SK-N-MC (cell line): ENCODE results near the gene KCNQ1.

Experiments used
- EZH2 ChIP-seq: fragments of 200-600 bp; sonication (generic); IDR thresholded peaks from one replicate; pipeline ENCODE4 v1.6.1; 2017; ENCODE audit warnings: antibody characterized with exemption
- FOXP2 ChIP-seq: optimal IDR thresholded peaks from 2 replicates; pipeline ENCODE3; 2011; ENCODE audit warnings: mild to moderate bottlenecking, moderate library complexity; ENCODE audit not compliant: insufficient read depth; ENCODE audit errors: extremely low read length, control extremely low read depth
- POLR2AphosphoS5 ChIP-seq: IDR thresholded peaks from 2 replicates; pipeline ENCODE4 v1.6.1; 2012; ENCODE audit warnings: mild to moderate bottlenecking, low read depth, low read length, borderline replicate concordance

- no peak for TF ChIP-seq EZH2
- no peak for TF ChIP-seq POLR2AphosphoS5
- no peak for TF ChIP-seq FOXP2
Measured at GRCh38 chr11:2577031-2577990, 132.5 kb downstream of the KCNQ1 start.
